GOT3 (cell line): ENCODE results near the gene SLC16A9.

Source experiments
- DNase-seq: peaks from one replicate; lab custom pipeline; 2025; ENCODE audit warnings: mixed read lengths; lab: John Stamatoyannopoulos, UW

SLC16A9 gene

GRCh38 chr10:59719374-59719773 lies 9.7 kb upstream of the SLC16A9 start:
- no peak for DNase-seq

DNA sequence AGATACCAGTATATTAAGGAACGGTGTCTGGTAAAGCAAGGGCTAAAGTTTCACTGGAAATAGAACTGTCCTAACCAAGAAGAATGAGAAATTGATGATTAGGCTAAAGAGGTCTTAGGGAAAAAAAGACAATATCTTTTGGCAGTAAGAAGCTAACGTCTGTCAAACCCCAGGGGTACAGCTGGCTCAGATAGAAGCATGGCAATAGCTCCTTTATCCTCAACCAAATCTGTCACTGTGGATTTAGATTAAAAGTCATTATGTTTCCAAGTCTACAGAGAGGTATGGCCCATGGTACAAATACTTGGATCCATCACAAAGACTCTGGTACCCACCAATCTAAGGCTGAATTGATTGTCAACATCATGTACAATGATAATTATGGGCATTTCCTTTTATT lies 8.6 kb upstream of the SLC16A9 start:
- DNase-seq: no peak

GRCh38 chr10:59713196-59713821 lies 3.7 kb upstream of the SLC16A9 start:
- no peak for DNase-seq

GRCh38 chr10:59711871-59712494 lies 2.3 kb upstream of the SLC16A9 start:
- no peak for DNase-seq

DNA sequence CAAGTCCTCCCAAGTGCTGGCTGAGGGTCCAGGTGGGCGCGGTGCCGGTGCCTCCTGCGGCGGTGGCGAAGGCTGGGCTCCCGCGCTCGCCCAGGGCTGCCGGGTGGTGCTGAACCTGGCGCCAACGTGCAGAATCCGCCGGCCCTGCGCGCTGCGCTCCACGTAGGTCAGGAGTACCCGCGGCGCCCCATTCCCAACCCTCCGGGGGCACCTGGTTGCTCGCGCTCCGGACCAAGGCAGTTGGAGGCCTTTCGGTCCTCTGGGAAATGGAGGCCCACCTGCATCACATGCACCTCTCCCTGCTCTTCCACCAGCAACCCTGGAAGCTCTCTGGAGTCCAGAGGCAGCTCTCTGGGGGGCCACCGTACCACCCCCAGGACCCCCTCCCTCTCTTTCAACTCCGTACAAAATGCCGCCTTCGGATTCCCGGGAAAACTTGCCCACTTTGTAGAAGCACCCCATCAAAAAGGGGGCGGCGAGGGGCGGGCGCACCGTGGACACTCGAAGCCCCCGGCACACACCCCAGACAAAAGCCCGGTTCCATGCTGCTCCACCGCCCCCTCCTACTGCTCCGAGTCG lies 745 bp downstream of the SLC16A9 start:
- no peak for DNase-seq

GRCh38 chr10:59706851-59707797 lies 2.5 kb downstream of the SLC16A9 start:
- DNase-seq: no peak

- no peak for DNase-seq
These were observed 3.7 kb downstream of the SLC16A9 start for GRCh38 chr10:59705931-59706330.

GRCh38 chr10:59704630-59705029 lies 5.0 kb downstream of the SLC16A9 start:
- no peak for DNase-seq

DNA sequence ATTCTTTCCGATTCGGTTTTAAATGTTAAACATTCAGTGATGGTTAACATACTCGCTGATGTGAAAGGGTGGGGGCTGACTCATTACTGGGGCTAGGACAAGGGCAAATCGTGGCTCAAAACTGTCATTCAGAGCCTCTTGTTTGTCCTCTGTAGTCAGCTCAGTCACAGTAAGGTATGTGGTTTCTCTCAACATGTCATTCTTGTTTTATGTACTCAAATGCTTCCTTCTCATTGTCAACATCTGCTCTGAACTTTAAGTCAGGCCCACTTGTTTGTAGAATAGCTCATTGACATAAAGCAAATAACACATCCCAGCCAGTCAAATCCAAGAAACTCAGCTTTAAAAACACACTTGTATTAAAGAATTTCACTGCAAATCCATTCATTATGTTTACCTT lies 7.3 kb downstream of the SLC16A9 start:
- no peak for DNase-seq

DNA sequence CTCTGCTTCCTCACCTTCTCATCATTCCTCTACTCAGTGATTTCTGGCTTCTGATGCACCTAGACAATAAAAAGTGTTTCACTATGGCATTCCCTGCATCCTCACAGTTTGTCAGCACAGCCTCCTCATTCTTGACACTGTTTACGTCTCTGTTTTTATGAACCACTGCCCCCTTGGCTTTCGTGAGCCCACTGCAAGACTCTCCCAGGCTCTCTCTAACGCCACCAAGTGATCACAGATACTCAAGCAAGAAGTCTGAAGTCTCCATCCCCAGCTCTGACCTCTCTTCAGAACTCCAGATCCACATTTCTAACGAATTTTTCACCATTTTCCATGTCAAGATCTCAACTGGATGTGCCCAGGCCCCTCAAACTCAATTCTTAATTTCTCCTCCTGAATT lies 8.9 kb downstream of the SLC16A9 start:
- no peak for DNase-seq

DNA sequence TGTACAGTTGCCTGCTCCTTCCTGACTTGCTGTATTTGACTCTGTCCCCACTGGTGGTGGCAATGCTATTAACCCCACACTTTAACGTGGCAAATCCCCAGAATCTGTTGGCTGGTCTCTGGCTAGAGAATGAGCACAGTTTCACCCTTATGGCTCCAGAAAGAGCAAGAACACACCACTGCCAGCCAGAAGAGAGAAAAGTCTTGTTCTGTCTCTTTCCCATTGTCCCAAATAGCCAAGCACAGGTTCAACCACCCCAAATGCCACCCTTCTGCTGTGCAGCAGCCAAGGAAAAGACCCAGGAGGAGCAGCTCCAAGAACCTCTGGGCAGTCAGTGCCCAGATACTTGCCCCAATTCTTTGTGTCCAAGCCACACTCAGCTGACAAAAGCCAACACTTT lies 11.3 kb downstream of the SLC16A9 start:
- no peak for DNase-seq

GRCh38 chr10:59695637-59696036 lies 14.0 kb downstream of the SLC16A9 start:
- no peak for DNase-seq

DNA sequence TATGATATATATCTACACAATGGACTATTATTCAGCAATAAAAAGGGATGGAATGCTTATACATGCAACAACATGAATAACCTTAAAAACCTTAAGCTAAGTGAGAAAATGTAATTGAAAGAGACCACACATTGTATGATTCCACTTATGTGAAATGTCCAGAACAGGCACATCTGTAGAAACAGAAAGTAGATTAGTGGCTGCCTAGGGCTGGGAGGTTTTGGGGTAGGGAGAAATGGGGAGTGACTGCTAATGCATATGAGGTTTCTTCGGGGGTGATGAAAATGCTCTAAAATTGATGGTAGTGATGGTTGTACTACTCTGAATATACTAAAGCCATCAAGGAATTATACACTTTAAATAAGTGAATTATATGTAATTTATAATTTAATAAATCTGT lies 14.7 kb downstream of the SLC16A9 start:
- no peak for DNase-seq

GRCh38 chr10:59692113-59692512 lies 17.5 kb downstream of the SLC16A9 start:
- no peak for DNase-seq

- no peak for DNase-seq
These were observed 20.7 kb downstream of the SLC16A9 start for GRCh38 chr10:59688921-59689351.

GRCh38 chr10:59687657-59688056 lies 22.0 kb downstream of the SLC16A9 start:
- DNase-seq: no peak

- DNase-seq: no peak
These were observed 25.6 kb downstream of the SLC16A9 start for GRCh38 chr10:59684006-59684405.

GRCh38 chr10:59682986-59683937 lies 26.4 kb downstream of the SLC16A9 start:
- DNase-seq: no peak

GRCh38 chr10:59680199-59680598 lies 29.5 kb downstream of the SLC16A9 start:
- DNase-seq: no peak

- DNase-seq: no peak
These were observed 30.8 kb downstream of the SLC16A9 start for GRCh38 chr10:59678884-59679301.

GRCh38 chr10:59677253-59677831 lies 32.3 kb downstream of the SLC16A9 start:
- DNase-seq: no peak
